ENCODE data around the gene ARID1B.

GRCh38 chr6:156954816-156955215 is 177.6 kb downstream of the ARID1B start:
- TF ChIP-seq CTCF (IDR thresholded peaks at IDR 0.05), result no peak
- TF ChIP-seq POLR2A (IDR thresholded peaks at IDR 0.05), result no peak
